ENCODE measurements around the gene BCAS3.

DNA sequence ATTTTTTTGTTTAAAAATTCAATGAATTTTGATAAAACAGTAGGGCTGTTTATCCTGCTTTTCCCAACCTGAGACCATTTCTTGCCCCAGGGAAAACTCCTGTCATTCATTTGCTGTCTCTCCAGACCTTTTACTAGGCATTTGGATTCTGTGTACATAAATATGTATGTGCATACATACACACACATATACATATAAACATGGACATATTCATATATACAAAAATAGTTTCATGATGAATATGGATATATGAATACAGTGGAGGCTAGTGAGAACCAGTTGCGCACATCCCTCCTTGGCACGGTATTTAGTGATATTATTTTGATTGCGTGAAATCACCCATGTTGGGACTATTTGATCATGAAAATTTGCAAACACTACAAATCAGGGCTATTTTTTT lies 269.9 kb downstream of the BCAS3 start:
- TF ChIP-seq POLR2A (IDR thresholded peaks at IDR 0.05; ENCODE audit: low read depth, low read length) (no peak), POLR2AphosphoS5 (IDR thresholded peaks at IDR 0.05; ENCODE audit: low read depth, low read length) (no peak)
